H1 (cell line): ENCODE data around the gene CERS1. TPM values are rescaled to one million over a fixed set of nuclear protein-coding genes. Genes with fewer than 3 reads are reported as not detected.

Source experiments
- CHD1 ChIP-seq: IDR thresholded peaks from 2 replicates; pipeline ENCODE4 v1.6.1; 2012; ENCODE audit warnings: low read depth, low read length, improper control_type of control experiment
- RAD21 ChIP-seq, 2 experiments: IDR thresholded peaks in 1 of 2; conservative IDR thresholded peaks in 1 of 2; 2 replicates each; pipeline ENCODE4 v1.6.1; 2011; ENCODE audit warnings: low read depth in 2 of 2, low read length in 2 of 2, improper control_type of control experiment in 1 of 2, inconsistent platforms in 1 of 2, mild to moderate bottlenecking in 1 of 2, moderate library complexity in 1 of 2
- polyA plus RNA-seq, 7 experiments: library from polyadenylated mRNA; depleted of rRNA in 3 of 7; stranded (reverse) in 5 of 7; unstranded in 2 of 7; fragments of >200 nt in 5 of 7; fragments of 200-250 nt in 2 of 7; gene quantifications; 1 replicate in 5 of 7; 2 replicates in 1 of 7; 4 replicates in 1 of 7; pipeline versions ENCODE4 v1.2.1 to v1.2.3, GENCODE V29; 2011 to 2013; ENCODE audit warnings: missing spikeins in 2 of 7, mixed read lengths in 2 of 7
- total RNA-seq: library from RNA; stranded (reverse); fragmentation: NEBNext Ultra II Directional; extraction: Animal tissue kit (Norgen Biotek cat#: 25700); gene quantifications from 2 replicates; pipeline ENCODE4 v1.2.1, GENCODE V29; 2021

Gene CERS1
- total and polyA plus RNA-seq, 2 of the 8 experiments (the other 6 are each of a cell fraction or from before 2014, with no cell fraction given), result 18.6 to 51.0 TPM

DNA sequence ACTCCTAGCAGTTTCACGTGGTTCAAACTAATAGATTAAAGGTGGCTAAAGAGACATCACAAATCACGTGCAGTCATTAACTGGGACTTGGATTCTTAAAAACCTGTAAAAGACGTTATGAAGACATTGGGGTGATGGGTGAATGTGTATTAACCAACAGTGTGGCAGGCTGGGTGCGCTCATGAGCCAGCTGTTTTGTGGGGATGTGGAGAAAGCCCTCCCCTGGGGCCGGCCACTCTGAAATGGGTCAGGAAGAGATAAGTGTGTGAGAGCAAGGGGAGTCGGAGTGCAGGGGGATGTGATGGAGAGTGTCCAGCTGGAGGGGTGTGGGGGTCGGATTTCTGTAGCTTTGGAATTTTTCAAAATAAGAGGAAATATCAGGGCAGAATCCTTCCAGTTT is 53.8 kb downstream of the CERS1 start (continued):
- TF ChIP-seq CHD1 (no peak), RAD21 (IDR thresholded peaks at IDR 0.05 in 1 of 2, conservative IDR thresholded peaks at IDR 0.05 in 1 of 2; ENCODE audit: low read depth in 2 of 2, low read length in 2 of 2) (no peak)
